Measurements from ENCODE around the gene MOB2. TPM values are rescaled to one million over a fixed set of nuclear protein-coding genes. Genes with fewer than 3 reads are reported as not detected.
"Not testable (repeated sequence)": the region's sequence is repeated elsewhere in the genome, so short reads cannot be mapped to it uniquely, and the experiment has no call there.

MOB2 gene
- total and polyA plus RNA-seq, 4 donors, result 31.6 to 45.2 (median 36.4) TPM

GRCh38 chr11:1428762-1429316, 57.7 kb downstream of the MOB2 start:
- Histone ChIP-seq H3K27me3 (ENCODE audit: control insufficient read depth in 3 of 3, insufficient read depth in 3 of 3, low read length in 2 of 3) (no peaks in the 10 kb centered on the region), H3K36me3 (ENCODE audit: control insufficient read depth in 4 of 4, insufficient read depth in 4 of 4, low read length in 4 of 4) (no peaks in the 10 kb centered on the region), H3K4me1 (ENCODE audit: control insufficient read depth in 5 of 5, insufficient read depth in 5 of 5, low read length in 5 of 5) (no peaks in the 10 kb centered on the region), H3K27ac (ENCODE audit: low read depth in 1 of 2, low read length in 1 of 2) (no peak overlapping the region), H3K9ac (ENCODE audit: insufficient read depth in 1 of 2, low read length in 2 of 2) (no peak overlapping the region), H3K4me3 (no peak overlapping the region), H3K9me3 (ENCODE audit: control insufficient read depth in 4 of 4, insufficient read depth in 3 of 4, low read length in 3 of 4) (peaks cover 0 to 7% (median 0%) of the 10 kb centered on the region in 4 donors)
- no peak for TF ChIP-seq CTCF (IDR thresholded peaks at IDR 0.05; ENCODE audit: control extremely low read depth, extremely low read depth)
- DNase-seq (no peak), ATAC-seq (ENCODE audit: insufficient read depth, low FRiP score) (no peak)
- WGBS, 2 donors, result 92 to 93% methylated on average over 20 to 22 of the region's 22 CpGs

- H3K4me1 ChIP-seq (ENCODE audit: control insufficient read depth in 5 of 5, insufficient read depth in 5 of 5, low read length in 5 of 5), result no peaks in the 10 kb centered on the region
- DNase-seq (no peak), ATAC-seq (ENCODE audit: insufficient read depth, low FRiP score) (no peak)
- no peak overlapping the region for H3K4me3 ChIP-seq
- H3K9ac ChIP-seq (ENCODE audit: insufficient read depth in 1 of 2, low read length in 2 of 2), result no peak overlapping the region
- TF ChIP-seq CTCF (IDR thresholded peaks at IDR 0.05; ENCODE audit: control extremely low read depth, extremely low read depth), result no peak
- peaks cover 0 to 6% (median 0%) of the 10 kb centered on the region in 4 donors for H3K9me3 ChIP-seq (ENCODE audit: control insufficient read depth in 4 of 4, insufficient read depth in 3 of 4, low read length in 3 of 4)
- no peak overlapping the region for H3K27ac ChIP-seq (ENCODE audit: low read depth in 1 of 2, low read length in 1 of 2)
- 66 to 70% methylated on average over 17 of the region's 17 CpGs for WGBS, 2 donors
- no peaks in the 10 kb centered on the region for H3K36me3 ChIP-seq (ENCODE audit: control insufficient read depth in 4 of 4, insufficient read depth in 4 of 4, low read length in 4 of 4)
- H3K27me3 ChIP-seq (ENCODE audit: control insufficient read depth in 3 of 3, insufficient read depth in 3 of 3, low read length in 2 of 3), result no peaks in the 10 kb centered on the region
Observed at GRCh38 chr11:1425439-1425838, 61.1 kb downstream of the MOB2 start.

GRCh38 chr11:1425006-1425405, 61.6 kb downstream of the MOB2 start:
- no peak overlapping the region for H3K9ac ChIP-seq (ENCODE audit: insufficient read depth in 1 of 2, low read length in 2 of 2)
- WGBS, 2 donors, result 83% methylated on average over 22 of the region's 22 CpGs
- H3K27ac ChIP-seq (ENCODE audit: low read depth in 1 of 2, low read length in 1 of 2), result no peak overlapping the region
- H3K36me3 ChIP-seq (ENCODE audit: control insufficient read depth in 4 of 4, insufficient read depth in 4 of 4, low read length in 4 of 4), result no peaks in the 10 kb centered on the region
- no peak overlapping the region for H3K4me3 ChIP-seq
- no peaks in the 10 kb centered on the region for H3K27me3 ChIP-seq (ENCODE audit: control insufficient read depth in 3 of 3, insufficient read depth in 3 of 3, low read length in 2 of 3)
- peaks cover 0 to 11% (median 0%) of the 10 kb centered on the region in 4 donors for H3K9me3 ChIP-seq (ENCODE audit: control insufficient read depth in 4 of 4, insufficient read depth in 3 of 4, low read length in 3 of 4)
- ATAC-seq (ENCODE audit: insufficient read depth, low FRiP score) (no peak), DNase-seq (no peak)
- H3K4me1 ChIP-seq (ENCODE audit: control insufficient read depth in 5 of 5, insufficient read depth in 5 of 5, low read length in 5 of 5), result no peaks in the 10 kb centered on the region
- TF ChIP-seq CTCF (IDR thresholded peaks at IDR 0.05; ENCODE audit: control extremely low read depth, extremely low read depth), result no peak

- not testable (repeated sequence) for ATAC-seq (ENCODE audit: insufficient read depth, low FRiP score); DNase-seq; H3K4me1 ChIP-seq (ENCODE audit: control insufficient read depth in 5 of 5, insufficient read depth in 5 of 5, low read length in 5 of 5); H3K36me3 ChIP-seq (ENCODE audit: control insufficient read depth in 4 of 4, insufficient read depth in 4 of 4, low read length in 4 of 4); H3K4me3 ChIP-seq; H3K9ac ChIP-seq (ENCODE audit: insufficient read depth in 1 of 2, low read length in 2 of 2); H3K27ac ChIP-seq (ENCODE audit: low read depth in 1 of 2, low read length in 1 of 2); H3K27me3 ChIP-seq (ENCODE audit: control insufficient read depth in 3 of 3, insufficient read depth in 3 of 3, low read length in 2 of 3)
- 90 to 95% methylated on average over 10 to 18 of the region's 22 CpGs for WGBS, 2 donors
- H3K9me3 ChIP-seq (ENCODE audit: control insufficient read depth in 4 of 4, insufficient read depth in 3 of 4, low read length in 3 of 4), result peaks cover 0 to 21% (median 1%) of the 10 kb centered on the region in 4 donors
Observed at GRCh38 chr11:1423406-1423805, 63.2 kb downstream of the MOB2 start.
